Endodermal cell (in vitro differentiated cells): Measurements from ENCODE around the gene RNMT. TPM values are rescaled to one million over a fixed set of nuclear protein-coding genes. Genes with fewer than 3 reads are reported as not detected.

Source experiments
- DNase-seq: peaks from one replicate; pipeline ENCODE4 v3.0.0-alpha.2; 2017
- H3K27ac ChIP-seq: 2 replicates; pipeline ENCODE4 v1.5.1; 2013; ENCODE audit warnings: mild to moderate bottlenecking, low read depth, low read length, moderate library complexity
- H3K27me3 ChIP-seq: 2 replicates; pipeline ENCODE4 v1.6.1; 2013; ENCODE audit warnings: mild to moderate bottlenecking, low read length, moderate library complexity; ENCODE audit not compliant: insufficient read depth, control insufficient read depth, poor library complexity, severe bottlenecking
- H3K36me3 ChIP-seq: 2 replicates; pipeline ENCODE4 v1.7.0; 2013; ENCODE audit warnings: mild to moderate bottlenecking, low read length, moderate library complexity; ENCODE audit not compliant: control insufficient read depth, insufficient read depth
- H3K4me1 ChIP-seq: one replicate; pipeline ENCODE4 v1.7.0; 2013; ENCODE audit warnings: low read length; ENCODE audit not compliant: control insufficient read depth, insufficient read depth
- H3K4me3 ChIP-seq: 2 replicates; pipeline ENCODE4 v1.5.1; 2013; ENCODE audit warnings: mild to moderate bottlenecking, low read length, moderate library complexity
- H3K9ac ChIP-seq: 2 replicates; pipeline ENCODE4 v1.6.1; 2013; ENCODE audit warnings: mild to moderate bottlenecking, low read length, moderate library complexity; ENCODE audit not compliant: poor library complexity, severe bottlenecking; ENCODE audit errors: extremely low read depth
- H3K9me3 ChIP-seq: 2 replicates; pipeline ENCODE4 v1.6.1; 2013; ENCODE audit warnings: mild to moderate bottlenecking, low read length, moderate library complexity; ENCODE audit not compliant: control insufficient read depth
- H3K27ac Mint-ChIP-seq: 2 replicates; pipeline ENCODE4 v1.8.0; 2020; ENCODE audit warnings: mixed read lengths
- H3K27me3 Mint-ChIP-seq: 2 replicates; pipeline ENCODE4 v1.8.0; 2021; ENCODE audit warnings: mild to moderate bottlenecking, mixed read lengths; ENCODE audit not compliant: insufficient read depth
- H3K36me3 Mint-ChIP-seq: 2 replicates; pipeline ENCODE4 v1.8.0; 2020; ENCODE audit warnings: low read depth, mixed read lengths
- H3K4me1 Mint-ChIP-seq: 2 replicates; pipeline ENCODE4 v1.8.0; 2020; ENCODE audit warnings: mixed read lengths
- H3K4me3 Mint-ChIP-seq: 2 replicates; pipeline ENCODE4 v1.8.0; 2020; ENCODE audit warnings: mild to moderate bottlenecking, moderate library complexity, mixed read lengths
- H3K9me3 Mint-ChIP-seq: 2 replicates; pipeline ENCODE4 v1.8.0; 2020; ENCODE audit warnings: mild to moderate bottlenecking, mixed read lengths
- CTCF ChIP-seq: fragments of 200-600 bp; sonication (generic); conservative IDR thresholded peaks from 2 replicates; pipeline ENCODE4 v1.5.0; 2021; ENCODE audit warnings: antibody characterized with exemption, mild to moderate bottlenecking
- WGBS, 2 experiments: methylation state at CpG; one replicate each; pipeline versions ENCODE4 v1.1.5 to v1.1.7; 2013; ENCODE audit warnings: missing lambda C conversion rate in 2 of 2, mixed read lengths in 1 of 2; ENCODE audit not compliant: insufficient coverage in 1 of 2, insufficient read length in 1 of 2; 5-methylcytosine and 5-hydroxymethylcytosine counted together
- total RNA-seq, 2 donors: library from RNA; stranded (reverse); fragmentation: NEBNext Ultra II Directional in 1 of 2; extraction: Animal tissue kit (Norgen Biotek cat#: 25700) in 1 of 2; gene quantifications; 2 replicates in 1 of 2; 3 replicates in 1 of 2; pipeline ENCODE4 v1.2.1, GENCODE V29; 2021

RNMT gene
- total RNA-seq, 2 donors from 2014 or later: 44.9 to 47.0 TPM

- WGBS, 2 experiments: 90 to 94% methylated on average over 9 to 14 of the region's 14 CpGs
- H3K27ac Mint-ChIP-seq: no peak overlapping the region
- H3K36me3 ChIP-seq: no peaks in the 10 kb centered on the region
Observed at GRCh38 chr18:13796515-13796914, 70.0 kb downstream of the RNMT start.

GRCh38 chr18:13797157-13797611 lies 70.7 kb downstream of the RNMT start:
- H3K36me3 ChIP-seq: no peaks in the 10 kb centered on the region
- Mint-ChIP-seq H3K36me3 (no peaks in the 10 kb centered on the region), H3K27me3 (peaks cover 15% of the 10 kb centered on the region), H3K27ac (no peak overlapping the region), H3K4me3 (no peak overlapping the region), H3K9me3 (no peaks in the 10 kb centered on the region), H3K4me1 (peaks cover 17% of the 10 kb centered on the region)
- no peaks in the 10 kb centered on the region for H3K4me1 ChIP-seq
- peaks cover 9% of the 10 kb centered on the region for H3K27me3 ChIP-seq
- no peak overlapping the region for H3K9ac ChIP-seq
- no peak for DNase-seq
- no peak overlapping the region for H3K27ac ChIP-seq
- H3K4me3 ChIP-seq: no peak overlapping the region
- 80% methylated on average over 3 of the region's 3 CpGs; no CpG with 5 or more reads in 1 of the 2 experiments for WGBS, 2 experiments
- TF ChIP-seq CTCF: no peak
- H3K9me3 ChIP-seq: no peaks in the 10 kb centered on the region

More at GRCh38 chr18:13796515-13796914, 70.0 kb downstream of the RNMT start:
- H3K4me3 Mint-ChIP-seq: no peak overlapping the region
- H3K36me3 Mint-ChIP-seq: no peaks in the 10 kb centered on the region
- DNase-seq: no peak
- Histone ChIP-seq H3K9ac (no peak overlapping the region), H3K4me3 (no peak overlapping the region), H3K9me3 (no peaks in the 10 kb centered on the region), H3K4me1 (no peaks in the 10 kb centered on the region), H3K27ac (no peak overlapping the region), H3K27me3 (peaks cover 5% of the 10 kb centered on the region)
- peaks cover 12% of the 10 kb centered on the region for H3K27me3 Mint-ChIP-seq
- no peak for TF ChIP-seq CTCF
- peaks cover 17% of the 10 kb centered on the region for H3K4me1 Mint-ChIP-seq
- H3K9me3 Mint-ChIP-seq: no peaks in the 10 kb centered on the region

- Mint-ChIP-seq H3K36me3 (no peaks in the 10 kb centered on the region), H3K27me3 (peaks cover 17% of the 10 kb centered on the region), H3K9me3 (no peaks in the 10 kb centered on the region), H3K4me3 (no peak overlapping the region), H3K27ac (no peak overlapping the region), H3K4me1 (peaks cover 21% of the 10 kb centered on the region)
- WGBS, 2 experiments: 93% methylated on average over 7 to 11 of the region's 11 CpGs
- DNase-seq: no peak
- Histone ChIP-seq H3K27ac (no peak overlapping the region), H3K4me3 (no peak overlapping the region), H3K27me3 (peaks cover 9% of the 10 kb centered on the region), H3K9me3 (no peaks in the 10 kb centered on the region), H3K4me1 (peaks cover 2% of the 10 kb centered on the region), H3K36me3 (no peaks in the 10 kb centered on the region), H3K9ac (no peak overlapping the region)
- no peak for TF ChIP-seq CTCF
Observed at GRCh38 chr18:13799396-13799795, 72.9 kb downstream of the RNMT start.
